A673 (cell line): ENCODE measurements around the gene CDHR2. TPM values are rescaled to one million over a fixed set of nuclear protein-coding genes. Genes with fewer than 3 reads are reported as not detected.

ENCODE experiments used
- BruUV-seq: library from RNA; stranded (reverse); fragments of 400-500 nt; replicated peaks from 2 replicates; lab custom pipeline; 2021; lab: Mats Ljungman, UMichigan
- CTCF ChIA-PET: fragments of 300-600 bp; sonication (Branson Sonifier 250); formaldehyde crosslinking; loops from one replicate; lab custom pipeline; 2022; ENCODE audit warnings: antibody characterized with exemption; lab: Charles Lee
- POLR2A ChIA-PET: fragments of 300-600 bp; sonication (Branson Sonifier 250); formaldehyde crosslinking; loops from one replicate; lab custom pipeline; 2022; ENCODE audit warnings: antibody characterized with exemption; ENCODE audit not compliant: low non-redundant PET; lab: Charles Lee
- DNase-seq: peaks from one replicate; pipeline ENCODE4 v3.0.0-alpha.2; 2015; ENCODE audit warnings: low spot score
- H3K27ac ChIP-seq: fragments of 200-600 bp; sonication (generic); 2 replicates; pipeline ENCODE4 v1.5.1; 2016; ENCODE audit warnings: mixed run types, low read depth, mild to moderate bottlenecking, mixed read lengths, antibody characterized with exemption, low read length; ENCODE audit not compliant: poor library complexity, severe bottlenecking
- H3K27me3 ChIP-seq: fragments of 200-600 bp; sonication (generic); replicated peaks from 2 replicates; pipeline ENCODE4 v1.6.1; 2017; ENCODE audit warnings: mixed run types, low read depth, mild to moderate bottlenecking, mixed read lengths, antibody characterized with exemption, low read length; ENCODE audit not compliant: insufficient read depth, poor library complexity
- H3K36me3 ChIP-seq: fragments of 200-600 bp; sonication (generic); 2 replicates; pipeline ENCODE4 v1.6.1; 2016; ENCODE audit warnings: mixed run types, mild to moderate bottlenecking, mixed read lengths, antibody characterized with exemption, low read length; ENCODE audit not compliant: insufficient read depth, poor library complexity, severe bottlenecking
- H3K4me1 ChIP-seq: fragments of 200-600 bp; sonication (generic); 2 replicates; pipeline ENCODE4 v1.6.1; 2017; ENCODE audit warnings: mixed run types, mild to moderate bottlenecking, mixed read lengths, antibody characterized with exemption, low read length; ENCODE audit not compliant: insufficient read depth, poor library complexity, severe bottlenecking
- H3K4me3 ChIP-seq: fragments of 200-600 bp; sonication (generic); 2 replicates; pipeline ENCODE4 v1.5.1; 2016; ENCODE audit warnings: low read depth, mixed run types, mild to moderate bottlenecking, mixed read lengths, low read length; ENCODE audit not compliant: poor library complexity, severe bottlenecking
- H3K9me3 ChIP-seq: fragments of 200-600 bp; sonication (generic); 2 replicates; pipeline ENCODE4 v1.6.1; 2016; ENCODE audit warnings: mixed run types, low read depth, mild to moderate bottlenecking, mixed read lengths, antibody characterized with exemption, low read length; ENCODE audit not compliant: poor library complexity, severe bottlenecking
- EZH2 ChIP-seq: fragments of 200-600 bp; sonication (generic); IDR thresholded peaks from 2 replicates; pipeline ENCODE4 v1.6.1; 2017; ENCODE audit warnings: borderline replicate concordance, low read depth, mild to moderate bottlenecking, mixed read lengths, antibody characterized with exemption, low read length; ENCODE audit not compliant: poor library complexity, severe bottlenecking
- intact Hi-C: fragments of 100-400 bp; cut with micrococcal nuclease; formaldehyde crosslinking; loops from one replicate; pipeline ENCODE4 v1.10.0; 2022; ENCODE audit not compliant: unreplicated experiment
- total RNA-seq: library from RNA; stranded (reverse); gene quantifications from 2 replicates; pipeline ENCODE4 v1.2.3, GENCODE V29; 2021
- TF ChIP-seq, protein P1 (sequence below): fragments of 300-800, 200-600 bp; sonication (generic); conservative IDR thresholded peaks from 2 replicates; pipeline ENCODE4 v1.5.1; 2017; ENCODE audit warnings: low read depth, mild to moderate bottlenecking, antibody characterized with exemption, low read length, moderate library complexity, mixed read lengths

Gene CDHR2
- total RNA-seq, 1 experiment from 2014 or later: not detected

DNA sequence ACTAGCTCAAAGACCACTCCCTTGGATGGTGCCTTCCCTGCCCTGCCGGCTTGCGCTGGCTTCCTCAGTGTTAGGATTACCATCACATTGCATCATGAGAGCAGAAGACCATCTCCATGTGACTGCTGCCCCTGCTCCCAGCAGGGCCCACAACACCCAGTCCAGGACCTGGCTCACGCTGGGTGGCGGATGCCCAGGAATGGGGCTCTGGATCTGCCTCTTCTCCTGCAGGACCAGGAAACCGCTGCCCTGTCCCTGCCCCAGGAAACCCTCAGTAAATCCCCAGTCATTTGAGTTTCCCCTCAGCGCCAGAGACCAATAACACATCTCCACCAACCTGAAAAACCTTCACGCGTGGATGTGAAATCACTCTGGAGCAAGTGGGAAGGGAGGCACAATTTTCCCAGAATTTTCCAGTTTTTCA is 8.7 kb upstream of the CDHR2 start:
- Histone ChIP-seq H3K27ac (peak overlapping the region; percentile 74), H3K9me3 (no peaks in the 10 kb centered on the region), H3K36me3 (no peaks in the 10 kb centered on the region), H3K4me1 (peaks cover 37% of the 10 kb centered on the region), H3K4me3 (no peak overlapping the region), H3K27me3 (no peaks in the 10 kb centered on the region)
- no TSS peak for BruUV-seq
- intact Hi-C loops: no loop called here
- POLR2A ChIA-PET: interaction anchor here (0.6 kb wide), 1 partner anchor 29 kb away, joined by 3 read pairs; no protein-coding TSS in a partner anchor
- DNase-seq: no peak
- CTCF ChIA-PET: no interaction called here
- TF ChIP-seq, protein P1, sequence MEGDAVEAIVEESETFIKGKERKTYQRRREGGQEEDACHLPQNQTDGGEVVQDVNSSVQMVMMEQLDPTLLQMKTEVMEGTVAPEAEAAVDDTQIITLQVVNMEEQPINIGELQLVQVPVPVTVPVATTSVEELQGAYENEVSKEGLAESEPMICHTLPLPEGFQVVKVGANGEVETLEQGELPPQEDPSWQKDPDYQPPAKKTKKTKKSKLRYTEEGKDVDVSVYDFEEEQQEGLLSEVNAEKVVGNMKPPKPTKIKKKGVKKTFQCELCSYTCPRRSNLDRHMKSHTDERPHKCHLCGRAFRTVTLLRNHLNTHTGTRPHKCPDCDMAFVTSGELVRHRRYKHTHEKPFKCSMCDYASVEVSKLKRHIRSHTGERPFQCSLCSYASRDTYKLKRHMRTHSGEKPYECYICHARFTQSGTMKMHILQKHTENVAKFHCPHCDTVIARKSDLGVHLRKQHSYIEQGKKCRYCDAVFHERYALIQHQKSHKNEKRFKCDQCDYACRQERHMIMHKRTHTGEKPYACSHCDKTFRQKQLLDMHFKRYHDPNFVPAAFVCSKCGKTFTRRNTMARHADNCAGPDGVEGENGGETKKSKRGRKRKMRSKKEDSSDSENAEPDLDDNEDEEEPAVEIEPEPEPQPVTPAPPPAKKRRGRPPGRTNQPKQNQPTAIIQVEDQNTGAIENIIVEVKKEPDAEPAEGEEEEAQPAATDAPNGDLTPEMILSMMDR: no peak
- TF ChIP-seq EZH2: no peak

DNA sequence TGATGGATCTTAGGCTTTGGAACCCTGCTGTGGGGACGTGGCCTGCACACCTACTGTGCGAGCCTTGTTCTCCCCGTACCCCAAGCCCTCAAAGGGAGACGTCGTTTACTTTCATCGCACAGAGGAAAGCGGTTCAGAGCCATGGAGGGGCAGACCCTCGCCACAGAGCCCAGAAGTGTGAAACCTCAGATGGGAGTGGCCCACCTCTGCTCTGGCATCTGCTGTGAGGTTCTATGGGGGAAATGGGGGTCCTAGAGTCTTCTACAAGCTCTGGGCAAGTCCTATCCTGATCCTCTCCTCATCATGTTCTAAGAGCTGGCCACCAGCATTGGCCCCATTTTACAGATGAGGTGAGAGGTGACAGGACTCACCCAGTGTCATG is 8.2 kb upstream of the CDHR2 start:
- BruUV-seq: no TSS peak
- DNase-seq: no peak
- no peaks in the 10 kb centered on the region for H3K36me3 ChIP-seq
- TF ChIP-seq, protein P1: no peak
- H3K27ac ChIP-seq: peak overlapping the region; percentile 74
- H3K4me1 ChIP-seq: peaks cover 37% of the 10 kb centered on the region
- no peaks in the 10 kb centered on the region for H3K27me3 ChIP-seq
- ChIA-PET CTCF (no interaction called here), POLR2A (no interaction called here)
- H3K9me3 ChIP-seq: no peaks in the 10 kb centered on the region
- intact Hi-C loops: no loop called here
- no peak overlapping the region for H3K4me3 ChIP-seq

DNA sequence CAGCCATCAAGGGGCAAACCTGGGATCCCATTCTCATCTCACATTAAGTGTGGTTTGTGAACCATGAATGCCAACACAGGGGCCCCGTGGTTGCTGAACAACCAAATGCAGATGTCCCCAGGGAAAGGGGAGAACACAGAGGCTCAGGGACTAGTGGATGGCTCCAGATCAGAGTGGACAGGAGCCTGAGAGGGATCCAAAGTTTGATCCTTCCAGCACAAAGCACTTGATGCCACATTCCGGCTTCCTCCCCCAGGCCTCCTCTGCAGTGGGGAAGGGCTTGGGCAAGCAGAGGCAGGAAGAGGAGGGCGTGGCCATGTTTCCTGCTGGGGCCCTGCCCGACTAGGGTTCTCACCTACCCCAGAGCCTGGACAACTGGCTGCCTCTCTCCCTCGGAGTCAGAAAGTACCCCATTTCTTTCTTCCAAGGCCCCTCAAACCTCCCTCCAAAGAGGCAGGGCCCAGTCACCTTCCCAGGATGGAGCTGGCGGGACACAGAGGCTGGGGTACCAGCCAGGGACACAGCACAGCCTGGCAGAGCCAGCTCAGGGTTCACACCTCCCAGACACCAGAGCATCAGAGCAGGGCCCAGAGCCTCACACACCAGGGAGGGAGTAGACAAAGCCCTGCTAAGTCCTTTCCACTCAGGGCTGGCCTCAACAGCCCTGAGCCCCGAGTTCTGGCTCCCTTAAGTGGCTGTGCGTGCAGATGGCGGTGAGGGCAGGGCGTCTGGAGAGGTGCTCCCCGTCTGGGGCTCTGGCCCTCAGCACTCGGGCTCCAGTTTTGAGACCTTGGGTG is 7.6 kb upstream of the CDHR2 start:
- H3K27me3 ChIP-seq: no peaks in the 10 kb centered on the region
- peak overlapping the region; percentile 69 for H3K4me3 ChIP-seq
- H3K27ac ChIP-seq: peak overlapping the region; percentile 74
- ChIA-PET POLR2A (no interaction called here), CTCF (no interaction called here)
- no peak for TF ChIP-seq EZH2
- TF ChIP-seq, protein P1: no peak
- BruUV-seq: no TSS peak
- intact Hi-C loops: no loop called here
- H3K9me3 ChIP-seq: no peaks in the 10 kb centered on the region
- H3K36me3 ChIP-seq: no peaks in the 10 kb centered on the region
- peak; percentile 66 for DNase-seq
- H3K4me1 ChIP-seq: peaks cover 37% of the 10 kb centered on the region
